NK-92 (cell line): ENCODE measurements around the gene TEKT2.

Experiments
- DNase-seq: peaks from one replicate; lab custom pipeline; 2025; ENCODE audit not compliant: unreplicated experiment; lab: John Stamatoyannopoulos, UW

The TEKT2 gene

GRCh38 chr1:36128126-36128904 lies 44.4 kb downstream of the TEKT2 start:
- DNase-seq, result no peak

- no peak for DNase-seq
These were observed 45.0 kb downstream of the TEKT2 start for GRCh38 chr1:36128905-36129206.

DNA sequence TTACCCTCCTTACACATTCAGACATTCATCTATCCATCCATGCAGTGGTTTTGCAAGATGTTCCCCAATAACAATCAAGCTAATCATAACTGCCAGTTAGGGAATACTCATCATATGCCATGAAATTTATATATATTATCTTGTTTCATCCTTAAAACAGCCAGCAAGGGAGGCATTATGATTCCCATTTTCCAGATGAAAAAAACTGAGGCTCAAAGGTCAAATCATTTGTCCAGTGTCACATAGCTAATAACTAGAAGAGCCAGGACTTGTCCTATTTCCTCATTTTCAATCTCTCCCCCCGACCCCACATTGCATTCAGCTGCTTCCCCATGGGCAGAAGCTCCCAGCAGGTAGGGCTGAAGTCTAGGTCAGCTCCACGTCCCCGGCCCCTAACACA lies 48.1 kb downstream of the TEKT2 start:
- no peak for DNase-seq

DNA sequence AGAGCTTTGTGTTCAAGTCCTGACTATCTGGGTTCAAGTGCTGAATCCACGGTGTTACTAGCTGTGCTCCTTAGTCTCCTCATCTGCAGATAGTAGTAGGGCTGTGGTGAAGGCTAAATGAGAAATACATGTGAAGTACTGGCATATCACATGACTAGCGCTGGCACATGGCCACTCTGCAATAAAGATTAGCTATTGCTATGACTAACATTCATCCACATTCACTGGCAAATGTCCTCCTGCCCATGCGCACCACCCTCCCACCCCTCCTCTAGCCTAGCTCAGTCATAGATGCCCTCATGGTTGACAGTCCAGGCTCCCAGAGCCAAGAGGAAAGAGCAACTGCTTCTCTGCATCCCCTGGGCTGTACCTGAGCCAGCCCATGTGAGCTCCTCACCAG lies 49.6 kb downstream of the TEKT2 start:
- DNase-seq, result no peak

DNA sequence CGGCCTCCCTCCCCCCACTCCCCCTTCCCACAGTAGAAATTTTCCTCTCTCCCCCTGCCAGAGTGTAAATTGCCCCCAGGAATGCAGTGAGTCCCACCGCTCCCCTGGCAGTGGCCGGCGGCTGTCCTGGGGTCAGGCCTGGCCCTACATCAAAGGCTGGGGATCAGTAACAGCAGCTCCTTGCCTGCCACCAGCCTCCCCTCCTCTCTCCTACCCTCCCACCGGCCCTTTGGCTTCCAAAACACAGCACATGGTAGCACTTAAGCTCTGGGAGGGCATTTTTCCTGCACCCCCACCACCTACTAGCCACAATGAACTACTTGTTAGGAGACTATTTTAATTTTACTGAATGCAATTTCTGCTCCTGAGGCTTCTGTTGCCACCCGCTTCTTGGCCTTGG lies 50.1 kb downstream of the TEKT2 start:
- no peak for DNase-seq

GRCh38 chr1:36134505-36135329 lies 50.8 kb downstream of the TEKT2 start:
- no peak for DNase-seq

DNA sequence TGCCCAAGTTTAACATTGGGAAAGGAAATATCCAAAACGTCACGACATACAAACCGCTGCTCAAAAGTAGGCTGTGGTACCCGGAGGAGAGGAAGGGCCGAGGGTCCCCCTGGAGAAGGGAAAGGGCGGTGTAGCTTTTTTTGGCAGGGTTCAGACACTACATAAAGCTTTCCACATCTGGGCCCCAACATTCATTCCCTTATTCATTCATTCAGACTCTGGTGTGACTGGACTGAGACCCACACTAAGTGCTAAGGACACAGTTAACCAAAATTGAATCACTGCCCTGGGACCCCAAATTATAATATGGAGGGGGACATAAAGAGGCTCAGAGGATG lies 51.4 kb downstream of the TEKT2 start:
- no peak for DNase-seq

- DNase-seq, result no peak
These were observed 51.9 kb downstream of the TEKT2 start for GRCh38 chr1:36135796-36136195.

DNA sequence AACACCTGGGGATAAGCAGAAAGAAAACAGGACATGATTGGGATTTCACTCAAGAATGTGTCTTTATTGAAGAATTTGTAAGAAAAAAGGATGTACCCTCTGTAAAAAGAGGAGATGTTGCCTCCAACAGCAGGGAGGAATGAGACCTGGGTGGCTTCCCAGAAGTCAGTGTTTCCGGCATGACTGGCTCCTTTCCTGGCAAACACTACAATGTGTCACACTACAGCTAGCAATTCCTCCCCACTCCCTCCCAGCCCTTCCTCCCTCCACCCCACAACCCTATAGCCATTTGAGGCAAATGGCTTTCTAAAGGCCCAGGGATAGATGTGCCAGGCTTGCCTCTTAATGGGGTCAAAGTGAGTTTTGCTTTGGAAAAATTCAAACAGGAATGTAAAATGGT lies 52.6 kb downstream of the TEKT2 start:
- no peak for DNase-seq

DNA sequence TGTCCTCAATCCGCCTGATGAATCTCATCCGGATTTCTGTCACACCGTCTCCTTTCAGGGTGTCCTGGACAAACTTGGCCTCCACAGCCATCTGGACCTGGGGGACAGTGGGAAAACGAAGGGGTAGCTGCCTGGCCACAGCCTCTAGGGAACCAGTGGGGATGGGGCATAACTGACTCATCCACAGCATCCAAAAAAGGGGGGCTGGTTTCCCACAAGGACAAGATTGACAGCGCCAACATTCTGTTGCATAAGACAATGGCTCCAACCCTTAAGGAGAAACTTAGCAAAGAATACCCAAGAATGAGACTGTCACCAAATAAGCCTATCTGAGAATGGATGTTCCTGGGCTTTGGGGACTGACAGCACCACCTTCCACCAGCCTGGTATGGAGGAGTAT lies 53.3 kb downstream of the TEKT2 start:
- DNase-seq, result no peak

DNA sequence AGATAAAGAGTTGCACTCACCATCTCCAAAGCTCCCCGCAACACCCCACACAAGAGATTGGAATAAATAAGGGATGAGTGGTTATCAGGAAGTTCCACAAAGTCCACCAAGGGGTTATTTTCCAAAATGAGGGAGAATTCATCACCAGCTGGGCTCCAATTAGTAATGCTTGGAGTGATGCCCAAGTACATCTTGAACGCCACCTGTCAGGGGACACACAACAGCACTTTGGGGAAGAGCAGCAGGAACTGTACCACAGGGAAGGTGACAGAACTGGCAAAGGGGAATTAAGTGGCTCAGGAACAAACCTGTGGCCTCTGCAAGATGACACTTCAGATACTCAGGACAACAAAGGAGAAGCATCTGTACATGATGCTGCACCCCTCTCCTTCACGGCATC lies 53.9 kb downstream of the TEKT2 start:
- no peak for DNase-seq
